Measurements from ENCODE around the gene LYL1. TPM values are rescaled to one million over a fixed set of nuclear protein-coding genes. Genes with fewer than 3 reads are reported as not detected.

Gene LYL1
- total and polyA plus RNA-seq, 4 donors: 0.35 to 69.7 (median 2.3) TPM

GRCh38 chr19:13064092-13064489, 38.6 kb downstream of the LYL1 start:
- DNase-seq (ENCODE audit: low spot score): no peak
- Histone ChIP-seq H3K4me1 (ENCODE audit: control insufficient read depth in 4 of 4, insufficient read depth in 4 of 4, low read length in 3 of 4) (peaks cover 0 to 26% (median 17%) of the 10 kb centered on the region in 4 donors), H3K27me3 (ENCODE audit: control insufficient read depth in 4 of 4, insufficient read depth in 4 of 4, low read length in 3 of 4) (no peaks in the 10 kb centered on the region), H3K36me3 (ENCODE audit: control insufficient read depth in 4 of 4, insufficient read depth in 3 of 4, low read depth in 1 of 4, low read length in 3 of 4) (no peaks in the 10 kb centered on the region), H3K9ac (ENCODE audit: low read depth in 1 of 2, low read length in 2 of 2) (no peak overlapping the region), H3K27ac (ENCODE audit: low read depth in 1 of 2, low read length in 2 of 2) (no peak overlapping the region), H3K9me3 (ENCODE audit: control insufficient read depth in 4 of 4, low read length in 3 of 4) (no peaks in the 10 kb centered on the region), H3K4me3 (ENCODE audit: low read depth in 1 of 3, low read length in 3 of 3) (no peak overlapping the region)
- TF ChIP-seq EGR1 (IDR thresholded peaks at IDR 0.05; ENCODE audit: low read depth in 2 of 2): no peak
- TF ChIP-seq ZBTB33 (IDR thresholded peaks at IDR 0.05): no peak
- no peak for TF ChIP-seq FOXA1 (IDR thresholded peaks at IDR 0.05)
- TF ChIP-seq YY1 (IDR thresholded peaks at IDR 0.05): no peak
- no peak for TF ChIP-seq TAF1 (conservative IDR thresholded peaks at IDR 0.05)
- no peak for TF ChIP-seq CTCF (IDR thresholded peaks at IDR 0.05; ENCODE audit: low read depth, low read length, missing input control)
- no peak for TF ChIP-seq ATF3 (IDR thresholded peaks at IDR 0.05)
- no peak for TF ChIP-seq REST (IDR thresholded peaks at IDR 0.05)
- TF ChIP-seq MAX (IDR thresholded peaks at IDR 0.05): no peak
- TF ChIP-seq RAD21 (IDR thresholded peaks at IDR 0.05): no peak
- no peak for TF ChIP-seq HNF4A (conservative IDR thresholded peaks at IDR 0.05)
- no peak for TF ChIP-seq SP1 (IDR thresholded peaks at IDR 0.05)
- no peak for TF ChIP-seq JUND (IDR thresholded peaks at IDR 0.05)
- TF ChIP-seq GABPA (IDR thresholded peaks at IDR 0.05 in 1 of 2, conservative IDR thresholded peaks at IDR 0.05 in 1 of 2): no peak
- no peak for TF ChIP-seq FOXA2 (IDR thresholded peaks at IDR 0.05)
- TF ChIP-seq RXRA (IDR thresholded peaks at IDR 0.05): no peak
- no peak for TF ChIP-seq NR2F2 (IDR thresholded peaks at IDR 0.05)
- TF ChIP-seq HNF4G (IDR thresholded peaks at IDR 0.05): no peak
- 75% methylated on average over 6 of the region's 6 CpGs for WGBS
